ENCODE measurements around the gene TP73.

Gene TP73

GRCh38 chr1:3729594-3730542 lies 77.6 kb downstream of the TP73 start:
- no peak for DNase-seq (ENCODE audit: low spot score)

- no peak for DNase-seq (ENCODE audit: low spot score)
Measured at GRCh38 chr1:3730543-3731247, 78.4 kb downstream of the TP73 start.

GRCh38 chr1:3731583-3732433 lies 79.5 kb downstream of the TP73 start:
- DNase-seq (ENCODE audit: low spot score): no peak

- no peak for DNase-seq (ENCODE audit: low spot score)
Measured at GRCh38 chr1:3732434-3733093, 80.2 kb downstream of the TP73 start.

GRCh38 chr1:3733094-3733882 lies 81.0 kb downstream of the TP73 start:
- DNase-seq (ENCODE audit: low spot score): no peak

- no peak for DNase-seq (ENCODE audit: low spot score)
Measured at GRCh38 chr1:3733883-3734589, 81.7 kb downstream of the TP73 start.

GRCh38 chr1:3734602-3735001 lies 82.3 kb downstream of the TP73 start:
- DNase-seq (ENCODE audit: low spot score): no peak

- no peak for DNase-seq (ENCODE audit: low spot score)
Measured at GRCh38 chr1:3735027-3735681, 82.8 kb downstream of the TP73 start.

- DNase-seq (ENCODE audit: low spot score): no peak
Measured at GRCh38 chr1:3735688-3736087, 83.4 kb downstream of the TP73 start.

GRCh38 chr1:3736131-3736561 lies 83.8 kb downstream of the TP73 start:
- no peak for DNase-seq (ENCODE audit: low spot score)

- DNase-seq (ENCODE audit: low spot score): no peak
Measured at GRCh38 chr1:3736708-3737107, 84.4 kb downstream of the TP73 start.

- no peak for DNase-seq (ENCODE audit: low spot score)
Measured at GRCh38 chr1:3738943-3739342, 86.6 kb downstream of the TP73 start.

GRCh38 chr1:3740042-3740441 lies 87.7 kb downstream of the TP73 start:
- no peak for DNase-seq (ENCODE audit: low spot score)

GRCh38 chr1:3740752-3741151 lies 88.4 kb downstream of the TP73 start:
- DNase-seq (ENCODE audit: low spot score): no peak

GRCh38 chr1:3741566-3742438 lies 89.5 kb downstream of the TP73 start:
- no peak for DNase-seq (ENCODE audit: low spot score)

- DNase-seq (ENCODE audit: low spot score): no peak
Measured at GRCh38 chr1:3742439-3743298, 90.4 kb downstream of the TP73 start.

GRCh38 chr1:3743421-3743820 lies 91.1 kb downstream of the TP73 start:
- DNase-seq (ENCODE audit: low spot score): no peak

GRCh38 chr1:3743826-3744225 lies 91.5 kb downstream of the TP73 start:
- no peak for DNase-seq (ENCODE audit: low spot score)
